Measurements from ENCODE around the gene RDH13.

DNA sequence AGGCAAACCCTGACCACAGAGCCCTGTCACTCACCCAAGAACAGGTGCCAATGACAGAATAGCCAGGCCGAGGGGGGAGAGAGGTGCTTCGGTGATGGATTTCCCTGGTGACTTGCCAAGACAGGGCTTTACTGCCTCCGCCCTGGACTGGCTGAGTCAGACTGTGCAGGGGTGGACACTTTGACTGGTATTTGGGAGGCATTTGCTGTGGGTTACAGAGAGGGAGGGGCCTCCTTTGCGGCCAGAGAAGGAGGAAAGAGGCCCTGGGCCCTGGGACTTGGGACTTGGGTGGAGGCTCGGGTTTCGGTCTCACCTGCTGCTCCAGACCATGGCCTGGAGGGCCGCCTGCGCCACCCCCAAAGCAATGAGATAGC lies 8.2 kb upstream of the RDH13 start:
- TF ChIP-seq, protein P1, sequence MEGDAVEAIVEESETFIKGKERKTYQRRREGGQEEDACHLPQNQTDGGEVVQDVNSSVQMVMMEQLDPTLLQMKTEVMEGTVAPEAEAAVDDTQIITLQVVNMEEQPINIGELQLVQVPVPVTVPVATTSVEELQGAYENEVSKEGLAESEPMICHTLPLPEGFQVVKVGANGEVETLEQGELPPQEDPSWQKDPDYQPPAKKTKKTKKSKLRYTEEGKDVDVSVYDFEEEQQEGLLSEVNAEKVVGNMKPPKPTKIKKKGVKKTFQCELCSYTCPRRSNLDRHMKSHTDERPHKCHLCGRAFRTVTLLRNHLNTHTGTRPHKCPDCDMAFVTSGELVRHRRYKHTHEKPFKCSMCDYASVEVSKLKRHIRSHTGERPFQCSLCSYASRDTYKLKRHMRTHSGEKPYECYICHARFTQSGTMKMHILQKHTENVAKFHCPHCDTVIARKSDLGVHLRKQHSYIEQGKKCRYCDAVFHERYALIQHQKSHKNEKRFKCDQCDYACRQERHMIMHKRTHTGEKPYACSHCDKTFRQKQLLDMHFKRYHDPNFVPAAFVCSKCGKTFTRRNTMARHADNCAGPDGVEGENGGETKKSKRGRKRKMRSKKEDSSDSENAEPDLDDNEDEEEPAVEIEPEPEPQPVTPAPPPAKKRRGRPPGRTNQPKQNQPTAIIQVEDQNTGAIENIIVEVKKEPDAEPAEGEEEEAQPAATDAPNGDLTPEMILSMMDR (IDR thresholded peaks at IDR 0.05), result no peak
- TF ChIP-seq POLR2A (IDR thresholded peaks at IDR 0.05), result no peak
